Breast epithelium (tissue), 3 donors: ENCODE measurements around the gene NNAT.

Experiments used
- CTCF ChIP-seq, 3 donors: fragments of 450-650 bp; IDR thresholded peaks; one replicate each; pipeline ENCODE4 v1.5.1; 2016 to 2017; ENCODE audit warnings: antibody characterized with exemption in 3 of 3, mild to moderate bottlenecking in 3 of 3, moderate library complexity in 3 of 3
- POLR2A ChIP-seq: fragments of 450-650 bp; IDR thresholded peaks from one replicate; pipeline ENCODE4 v1.6.1; 2016; ENCODE audit warnings: antibody characterized with exemption, mild to moderate bottlenecking, moderate library complexity
- POLR2AphosphoS5 ChIP-seq, 3 donors: sonication (generic); formaldehyde crosslinking; IDR thresholded peaks; one replicate each; pipeline ENCODE4 v1.6.1; 2017; ENCODE audit warnings: antibody characterized with exemption in 3 of 3

DNA sequence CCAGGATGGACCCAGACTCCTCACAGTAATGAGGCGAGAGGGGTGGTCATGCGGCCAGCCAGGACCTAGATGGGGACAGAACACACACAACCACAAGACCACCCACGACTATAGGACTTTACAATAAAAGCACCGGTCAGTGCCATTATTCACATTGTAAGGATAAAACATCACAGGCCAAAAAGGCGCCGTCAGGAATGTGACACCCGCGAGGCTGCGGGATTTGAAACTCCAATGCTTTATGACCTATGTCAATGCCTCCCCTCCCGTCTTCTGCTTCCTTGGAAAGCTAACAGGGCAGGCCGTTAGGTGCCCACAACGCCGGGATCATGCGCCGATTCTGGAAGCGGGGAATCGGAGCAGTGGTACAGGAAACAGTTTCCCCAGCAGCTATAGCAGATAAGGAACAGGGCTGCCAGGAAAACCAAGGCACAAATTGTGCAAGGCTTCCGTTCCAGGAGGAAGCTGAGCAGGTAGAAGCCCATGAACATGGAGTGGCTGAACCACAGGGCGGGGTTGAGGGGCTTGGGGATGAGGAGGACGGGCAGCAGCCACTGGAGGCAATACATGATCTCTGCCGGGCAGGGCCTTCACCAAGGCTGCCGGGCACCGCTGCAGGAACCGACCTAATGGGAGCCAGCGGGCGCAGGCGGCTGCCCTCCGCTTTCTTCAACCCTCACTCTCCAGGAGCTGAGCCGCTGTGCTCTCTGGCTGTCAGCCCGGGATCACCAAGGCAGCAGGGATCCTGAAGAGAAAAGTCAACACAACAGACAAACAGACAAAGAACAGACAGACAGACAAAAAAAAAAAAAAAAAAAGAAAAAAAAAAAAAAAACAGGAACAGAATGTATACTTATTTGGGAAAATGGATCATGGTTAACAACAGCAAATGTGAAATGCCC, 2.2 kb upstream of the NNAT start:
- TF ChIP-seq POLR2A (no peak), CTCF (IDR thresholded peaks at IDR 0.05) (no peak), POLR2AphosphoS5 (IDR thresholded peaks at IDR 0.05) (no peak)
